Measurements from ENCODE around the gene SMC1B. TPM values are rescaled to one million over a fixed set of nuclear protein-coding genes. Genes with fewer than 3 reads are reported as not detected.
A peak's percentile ranks its signal among the peaks of the same experiment; 100 is the strongest.

Gene SMC1B
- polyA plus RNA-seq, 3 donors, result not detected

DNA sequence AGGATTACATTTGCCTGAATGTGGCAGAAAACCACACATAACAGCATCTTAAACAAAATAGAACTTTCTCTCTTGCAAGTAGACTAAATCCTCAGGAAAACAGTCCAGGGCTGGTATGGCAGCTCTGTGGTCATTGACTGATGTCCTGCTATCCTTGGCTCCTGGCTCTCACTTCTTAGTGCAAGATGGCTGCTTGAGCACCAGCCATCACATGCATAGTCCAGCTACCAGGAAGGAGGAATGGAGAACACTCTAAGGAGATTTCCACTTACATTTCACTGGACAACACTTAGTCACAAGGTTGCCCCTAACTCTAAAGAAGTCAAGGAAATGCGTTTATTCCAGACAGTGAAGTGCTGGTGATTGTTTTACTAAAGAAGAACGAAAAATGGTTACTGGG is 13.7 kb upstream of the SMC1B start:
- H3K9ac ChIP-seq (ENCODE audit: insufficient read depth, low read length, poor library complexity, severe bottlenecking), result no peak overlapping the region
- H3K4me1 Mint-ChIP-seq, result peaks cover 55% of the 10 kb centered on the region
- DNase-seq, result no peak
- H3K27me3 Mint-ChIP-seq (ENCODE audit: low read depth in 3 of 3), result peaks cover 0 to 10% (median 2%) of the 10 kb centered on the region in 3 donors
- H3K4me3 Mint-ChIP-seq, result no peak overlapping the region
- H3K4me2 ChIP-seq (replicated peaks; ENCODE audit: extremely low read depth, low read length, poor library complexity, severe bottlenecking), result no peak overlapping the region
- no peaks in the 10 kb centered on the region for H3K79me2 ChIP-seq (ENCODE audit: insufficient read depth, low read length)
- WGBS (ENCODE audit: insufficient coverage), result 100% methylated on average over 1 of the region's 2 CpGs
- peaks cover 0 to 5% of the 10 kb centered on the region in 2 donors for H3K36me3 ChIP-seq (replicated peaks in 1 of 2; ENCODE audit: control insufficient read depth in 1 of 2, insufficient read depth in 2 of 2, low read length in 2 of 2)
- no peak overlapping the region for H3K4me3 ChIP-seq (replicated peaks in 1 of 3; ENCODE audit: low read depth in 2 of 3, low read length in 3 of 3)
- H4K20me1 ChIP-seq (ENCODE audit: insufficient read depth, low read length), result no peaks in the 10 kb centered on the region
- TF ChIP-seq, protein P1, sequence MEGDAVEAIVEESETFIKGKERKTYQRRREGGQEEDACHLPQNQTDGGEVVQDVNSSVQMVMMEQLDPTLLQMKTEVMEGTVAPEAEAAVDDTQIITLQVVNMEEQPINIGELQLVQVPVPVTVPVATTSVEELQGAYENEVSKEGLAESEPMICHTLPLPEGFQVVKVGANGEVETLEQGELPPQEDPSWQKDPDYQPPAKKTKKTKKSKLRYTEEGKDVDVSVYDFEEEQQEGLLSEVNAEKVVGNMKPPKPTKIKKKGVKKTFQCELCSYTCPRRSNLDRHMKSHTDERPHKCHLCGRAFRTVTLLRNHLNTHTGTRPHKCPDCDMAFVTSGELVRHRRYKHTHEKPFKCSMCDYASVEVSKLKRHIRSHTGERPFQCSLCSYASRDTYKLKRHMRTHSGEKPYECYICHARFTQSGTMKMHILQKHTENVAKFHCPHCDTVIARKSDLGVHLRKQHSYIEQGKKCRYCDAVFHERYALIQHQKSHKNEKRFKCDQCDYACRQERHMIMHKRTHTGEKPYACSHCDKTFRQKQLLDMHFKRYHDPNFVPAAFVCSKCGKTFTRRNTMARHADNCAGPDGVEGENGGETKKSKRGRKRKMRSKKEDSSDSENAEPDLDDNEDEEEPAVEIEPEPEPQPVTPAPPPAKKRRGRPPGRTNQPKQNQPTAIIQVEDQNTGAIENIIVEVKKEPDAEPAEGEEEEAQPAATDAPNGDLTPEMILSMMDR (IDR thresholded peaks at IDR 0.05), result no peak
- H3K4me1 ChIP-seq (ENCODE audit: control insufficient read depth in 1 of 2, insufficient read depth in 2 of 2, low read length in 2 of 2), result peaks cover 48 to 49% of the 10 kb centered on the region in 2 donors
- peaks cover 8 to 13% of the 10 kb centered on the region in 2 donors for H3K36me3 Mint-ChIP-seq
- H3K27ac Mint-ChIP-seq, result no peak overlapping the region
- H2AFZ ChIP-seq (ENCODE audit: insufficient read depth, low read depth, low read length, poor library complexity, severe bottlenecking), result no peak overlapping the region
- no peaks in the 10 kb centered on the region for H3K27me3 ChIP-seq (ENCODE audit: control insufficient read depth in 2 of 2, insufficient read depth in 2 of 2, low read length in 2 of 2)
- H3K27ac ChIP-seq (ENCODE audit: low read depth in 1 of 2, low read length in 2 of 2), result no peak overlapping the region
- peaks cover 2 to 8% (median 6%) of the 10 kb centered on the region in 7 donors for H3K9me3 Mint-ChIP-seq
- intact Hi-C loops (cut with micrococcal nuclease), result no loop called here
- peaks cover 0 to 5% of the 10 kb centered on the region in 2 donors for H3K9me3 ChIP-seq (replicated peaks in 1 of 2; ENCODE audit: control insufficient read depth in 1 of 2, insufficient read depth in 1 of 2, low read length in 2 of 2)

DNA sequence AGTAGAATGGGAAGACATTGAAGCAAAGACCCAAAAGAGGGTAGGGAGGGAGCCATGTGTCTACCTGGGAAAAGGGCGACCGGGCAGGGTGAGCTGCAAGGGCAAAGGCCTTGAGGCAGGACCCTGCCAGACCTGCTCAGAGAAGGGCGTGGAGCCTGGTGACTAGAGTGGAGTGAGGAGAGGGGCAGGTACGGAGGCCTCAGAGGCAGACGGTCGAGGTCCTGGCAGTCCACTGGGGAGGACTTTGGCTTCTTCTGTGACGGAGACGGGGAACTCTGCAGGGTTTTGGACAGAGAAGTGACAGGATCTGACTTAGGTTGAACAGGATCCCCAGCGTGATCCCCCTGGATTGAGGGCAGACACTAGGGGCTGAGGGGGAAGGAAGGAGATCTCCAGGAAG is 13.0 kb upstream of the SMC1B start:
- Mint-ChIP-seq H3K36me3 (peaks cover 8 to 13% of the 10 kb centered on the region in 2 donors), H3K27ac (peak overlapping the region in 5 of 7 donors; percentile 7 to 93 (median 56)), H3K27me3 (ENCODE audit: low read depth in 3 of 3) (peaks cover 0 to 10% (median 0%) of the 10 kb centered on the region in 3 donors), H3K9me3 (peaks cover 2 to 8% (median 6%) of the 10 kb centered on the region in 7 donors), H3K4me3 (no peak overlapping the region), H3K4me1 (peaks cover 56% of the 10 kb centered on the region)
- DNase-seq, result no peak
- TF ChIP-seq, protein P1 (IDR thresholded peaks at IDR 0.05), result no peak
- Histone ChIP-seq H3K36me3 (replicated peaks in 1 of 2; ENCODE audit: control insufficient read depth in 1 of 2, insufficient read depth in 2 of 2, low read length in 2 of 2) (peaks cover 0 to 5% of the 10 kb centered on the region in 2 donors), H3K4me1 (ENCODE audit: control insufficient read depth in 1 of 2, insufficient read depth in 2 of 2, low read length in 2 of 2) (peaks cover 55% of the 10 kb centered on the region in 2 donors), H3K4me2 (replicated peaks; ENCODE audit: extremely low read depth, low read length, poor library complexity, severe bottlenecking) (no peak overlapping the region), H3K9me3 (replicated peaks in 1 of 2; ENCODE audit: control insufficient read depth in 1 of 2, insufficient read depth in 1 of 2, low read length in 2 of 2) (peaks cover 0 to 5% of the 10 kb centered on the region in 2 donors), H3K79me2 (ENCODE audit: insufficient read depth, low read length) (no peaks in the 10 kb centered on the region), H3K4me3 (replicated peaks in 1 of 3; ENCODE audit: low read depth in 2 of 3, low read length in 3 of 3) (no peak overlapping the region), H3K27ac (ENCODE audit: low read depth in 1 of 2, low read length in 2 of 2) (no peak overlapping the region), H3K27me3 (ENCODE audit: control insufficient read depth in 2 of 2, insufficient read depth in 2 of 2, low read length in 2 of 2) (no peaks in the 10 kb centered on the region), H3K9ac (ENCODE audit: insufficient read depth, low read length, poor library complexity, severe bottlenecking) (no peak overlapping the region), H2AFZ (ENCODE audit: insufficient read depth, low read depth, low read length, poor library complexity, severe bottlenecking) (no peak overlapping the region), H4K20me1 (ENCODE audit: insufficient read depth, low read length) (no peaks in the 10 kb centered on the region)
- 100% methylated on average over 9 of the region's 9 CpGs for WGBS (ENCODE audit: insufficient coverage)
- intact Hi-C loops (cut with micrococcal nuclease), result no loop called here

Measured in CD14-positive monocyte (primary cell).